ENCODE results near the gene SMIM35. TPM values are rescaled to one million over a fixed set of nuclear protein-coding genes. Genes with fewer than 3 reads are reported as not detected.

The SMIM35 gene
- total and polyA plus RNA-seq, 2 donors: 0.05 to 0.09 TPM

DNA sequence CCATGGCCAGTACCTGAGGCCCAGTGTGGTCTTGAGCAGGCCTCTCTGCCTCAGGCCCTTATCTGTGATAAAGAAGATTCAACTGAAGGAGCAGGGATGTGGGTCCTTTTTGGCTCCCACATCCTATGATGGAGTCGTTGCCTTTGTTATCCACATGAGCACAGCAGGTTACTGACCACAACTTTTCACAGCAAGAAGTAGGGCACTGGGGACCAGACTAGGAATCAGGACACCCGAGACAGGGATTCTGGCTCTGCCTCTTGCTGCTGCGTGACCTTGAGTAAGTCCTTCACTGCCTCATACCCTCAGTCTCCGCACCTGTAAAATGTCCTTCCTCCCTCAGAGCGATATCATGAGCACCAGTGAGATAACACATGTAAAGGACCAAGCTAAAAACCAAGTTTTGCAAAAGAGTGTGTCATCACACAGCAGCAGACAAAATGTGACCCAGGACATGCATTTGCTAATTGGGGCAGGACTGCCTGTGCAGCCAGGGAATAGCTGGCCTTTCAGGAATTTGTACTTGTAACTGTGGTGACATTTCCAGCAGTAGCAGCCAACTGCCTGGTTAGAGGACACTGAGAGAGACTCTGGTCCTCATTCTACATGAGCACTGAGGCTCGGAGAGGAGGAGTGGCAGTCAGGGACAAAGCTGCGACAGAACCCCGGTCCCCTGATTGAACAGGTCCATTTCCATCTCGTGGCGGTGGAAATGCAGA, 13.2 kb upstream of the SMIM35 start:
- WGBS: 92% methylated on average over 10 of the region's 10 CpGs
- H3K27ac ChIP-seq (ENCODE audit: low read depth in 1 of 2, low read length in 1 of 2): no peak overlapping the region
- no peaks in the 10 kb centered on the region for H3K27me3 ChIP-seq (ENCODE audit: control insufficient read depth in 2 of 2, insufficient read depth in 1 of 2, low read length in 1 of 2)
- H3K4me3 ChIP-seq (ENCODE audit: low read length in 2 of 2): no peak overlapping the region
- no peak for DNase-seq (ENCODE audit: low read depth in 6 of 9, low spot score in 9 of 9)
- H3K36me3 ChIP-seq (ENCODE audit: control insufficient read depth in 2 of 2, insufficient read depth in 2 of 2, low read length in 1 of 2): no peaks in the 10 kb centered on the region
- no peaks in the 10 kb centered on the region for H3K4me1 ChIP-seq (ENCODE audit: control insufficient read depth in 2 of 2, insufficient read depth in 2 of 2, low read length in 2 of 2)
- no peaks in the 10 kb centered on the region for H3K9me3 ChIP-seq (ENCODE audit: control insufficient read depth in 2 of 2, insufficient read depth in 1 of 2, low read length in 1 of 2)

DNA sequence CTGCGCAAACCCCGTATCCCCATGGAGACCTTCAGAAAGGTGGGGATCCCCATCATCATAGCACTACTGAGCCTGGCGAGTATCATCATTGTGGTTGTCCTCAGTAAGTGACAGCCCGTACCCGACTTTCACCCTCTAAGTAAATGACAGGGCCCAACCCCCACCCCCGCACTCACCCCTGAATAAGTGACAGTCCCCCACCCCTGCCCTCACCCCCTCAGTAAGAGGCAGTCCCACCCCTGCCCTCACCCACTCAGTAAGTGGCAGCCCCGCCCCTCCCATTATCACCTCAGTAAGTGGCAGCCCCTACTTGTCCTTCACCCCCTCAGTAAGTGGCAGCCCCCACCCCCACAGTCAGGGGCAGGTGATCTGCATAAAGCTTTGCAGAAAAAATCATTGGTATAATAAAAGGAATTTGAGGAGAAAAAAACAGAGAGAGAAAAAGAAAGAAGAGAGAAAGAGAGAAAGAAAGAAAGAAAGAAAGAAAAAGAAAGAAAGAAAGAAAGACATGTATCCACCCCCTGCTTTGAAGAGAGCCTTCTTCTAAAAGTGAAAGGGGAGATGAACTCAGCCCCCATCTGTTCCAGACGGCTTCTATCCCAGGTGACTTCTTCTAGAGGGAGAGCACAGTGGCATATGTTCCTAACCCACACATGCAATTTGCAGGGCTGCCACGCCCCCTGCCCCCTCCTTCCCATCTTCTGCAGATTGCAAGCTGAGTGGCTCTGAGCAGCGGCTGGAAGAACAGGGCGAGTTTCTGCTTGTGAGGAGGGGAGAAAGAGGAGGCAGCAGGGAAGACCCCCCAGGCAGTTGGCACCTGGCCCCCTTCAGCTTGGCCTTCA, 12.5 kb upstream of the SMIM35 start:
- no peak for DNase-seq (ENCODE audit: low read depth in 6 of 9, low spot score in 9 of 9)
- Histone ChIP-seq H3K36me3 (ENCODE audit: control insufficient read depth in 2 of 2, insufficient read depth in 2 of 2, low read length in 1 of 2) (no peaks in the 10 kb centered on the region), H3K27ac (ENCODE audit: low read depth in 1 of 2, low read length in 1 of 2) (no peak overlapping the region), H3K27me3 (ENCODE audit: control insufficient read depth in 2 of 2, insufficient read depth in 1 of 2, low read length in 1 of 2) (no peaks in the 10 kb centered on the region), H3K4me3 (ENCODE audit: low read length in 2 of 2) (no peak overlapping the region), H3K4me1 (ENCODE audit: control insufficient read depth in 2 of 2, insufficient read depth in 2 of 2, low read length in 2 of 2) (no peaks in the 10 kb centered on the region), H3K9me3 (ENCODE audit: control insufficient read depth in 2 of 2, insufficient read depth in 1 of 2, low read length in 1 of 2) (no peaks in the 10 kb centered on the region)
- 84% methylated on average over 11 of the region's 11 CpGs for WGBS

DNA sequence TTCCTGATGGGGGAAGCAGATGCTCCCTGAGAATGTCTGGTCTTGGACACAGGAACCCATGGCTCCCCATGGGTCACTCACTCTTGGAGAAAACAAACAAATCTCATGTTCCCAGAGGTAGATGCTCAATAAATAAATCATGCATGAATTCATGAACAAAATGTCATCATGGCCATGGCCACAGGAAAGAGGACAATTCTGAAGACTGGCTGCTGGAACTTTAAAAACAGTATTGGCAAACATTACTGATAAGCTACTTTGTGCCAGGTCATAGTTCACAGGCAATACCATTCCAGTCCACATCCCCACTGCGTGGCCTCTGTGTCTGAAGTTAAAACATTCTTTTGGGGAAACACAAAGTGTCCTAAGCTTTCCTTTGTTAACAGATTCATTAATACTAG, 9.2 kb upstream of the SMIM35 start:
- no peak overlapping the region for H3K27ac ChIP-seq (ENCODE audit: low read depth in 1 of 2, low read length in 1 of 2)
- no peaks in the 10 kb centered on the region for H3K27me3 ChIP-seq (ENCODE audit: control insufficient read depth in 2 of 2, insufficient read depth in 1 of 2, low read length in 1 of 2)
- no peaks in the 10 kb centered on the region for H3K36me3 ChIP-seq (ENCODE audit: control insufficient read depth in 2 of 2, insufficient read depth in 2 of 2, low read length in 1 of 2)
- no peak overlapping the region for H3K4me3 ChIP-seq (ENCODE audit: low read length in 2 of 2)
- H3K9me3 ChIP-seq (ENCODE audit: control insufficient read depth in 2 of 2, insufficient read depth in 1 of 2, low read length in 1 of 2): no peaks in the 10 kb centered on the region
- 99% methylated on average over 1 of the region's 1 CpG for WGBS
- H3K4me1 ChIP-seq (ENCODE audit: control insufficient read depth in 2 of 2, insufficient read depth in 2 of 2, low read length in 2 of 2): no peaks in the 10 kb centered on the region
- DNase-seq (ENCODE audit: low read depth in 6 of 9, low spot score in 9 of 9): no peak

DNA sequence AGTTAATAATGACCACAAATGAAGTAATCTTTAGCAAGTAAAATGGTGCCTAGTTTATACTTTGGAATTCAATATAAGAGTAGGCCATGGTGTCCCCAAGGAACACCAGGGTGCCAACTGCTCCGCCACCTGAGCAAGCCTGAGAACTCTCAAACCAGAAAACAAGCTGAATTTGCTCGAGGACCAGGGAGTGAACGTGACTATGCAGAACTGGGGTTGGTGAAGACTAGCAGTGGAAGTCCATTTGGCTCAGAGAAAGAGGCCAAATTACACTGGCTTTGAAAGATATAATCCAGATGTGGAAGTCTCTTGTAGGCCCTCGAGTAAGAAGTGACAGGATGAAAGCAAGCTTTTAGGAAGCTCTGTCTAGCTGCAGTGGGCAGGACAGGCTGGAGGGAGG, 8.7 kb upstream of the SMIM35 start:
- no peaks in the 10 kb centered on the region for H3K9me3 ChIP-seq (ENCODE audit: control insufficient read depth in 2 of 2, insufficient read depth in 1 of 2, low read length in 1 of 2)
- no peak overlapping the region for H3K4me3 ChIP-seq (ENCODE audit: low read length in 2 of 2)
- no peak overlapping the region for H3K27ac ChIP-seq (ENCODE audit: low read depth in 1 of 2, low read length in 1 of 2)
- WGBS: 76% methylated on average over 4 of the region's 4 CpGs
- H3K36me3 ChIP-seq (ENCODE audit: control insufficient read depth in 2 of 2, insufficient read depth in 2 of 2, low read length in 1 of 2): no peaks in the 10 kb centered on the region
- H3K4me1 ChIP-seq (ENCODE audit: control insufficient read depth in 2 of 2, insufficient read depth in 2 of 2, low read length in 2 of 2): no peaks in the 10 kb centered on the region
- DNase-seq (ENCODE audit: low read depth in 6 of 9, low spot score in 9 of 9): no peak
- no peaks in the 10 kb centered on the region for H3K27me3 ChIP-seq (ENCODE audit: control insufficient read depth in 2 of 2, insufficient read depth in 1 of 2, low read length in 1 of 2)

DNA sequence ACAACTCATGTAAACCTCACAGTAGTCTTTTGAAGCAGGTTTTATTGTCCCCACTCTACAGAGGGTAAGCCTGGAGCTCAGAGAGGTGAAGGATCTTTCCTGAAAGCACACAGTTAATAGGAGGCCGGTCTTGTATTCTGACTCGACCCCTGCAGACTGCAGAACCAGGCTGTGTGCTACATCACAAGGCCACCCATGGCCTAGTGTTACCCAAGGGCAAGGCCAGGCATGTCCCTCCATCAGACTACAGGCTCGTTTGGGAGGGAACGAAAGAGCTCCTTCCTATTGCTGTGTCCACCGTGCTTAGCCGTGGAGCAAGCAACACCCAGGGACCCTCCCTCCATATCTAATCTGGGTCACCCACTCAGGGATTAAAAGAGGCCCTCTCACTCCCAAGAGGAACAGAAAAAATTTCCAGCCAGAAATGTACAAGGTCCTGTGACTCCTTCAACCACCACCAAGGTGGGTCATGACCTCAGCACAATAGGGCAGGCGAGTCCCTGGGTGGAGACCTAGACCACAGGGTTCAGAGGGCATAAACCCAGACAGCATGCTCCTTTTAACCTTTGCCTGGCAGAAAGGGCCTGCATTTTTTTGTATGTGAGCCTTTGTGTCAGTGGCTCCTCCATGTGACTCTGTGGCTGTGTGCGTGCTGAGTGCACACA, 6.3 kb upstream of the SMIM35 start:
- no peak for DNase-seq (ENCODE audit: low read depth in 6 of 9, low spot score in 9 of 9)
- H3K27ac ChIP-seq (ENCODE audit: low read depth in 1 of 2, low read length in 1 of 2): no peak overlapping the region
- 93% methylated on average over 8 of the region's 8 CpGs for WGBS
- no peaks in the 10 kb centered on the region for H3K27me3 ChIP-seq (ENCODE audit: control insufficient read depth in 2 of 2, insufficient read depth in 1 of 2, low read length in 1 of 2)
- H3K9me3 ChIP-seq (ENCODE audit: control insufficient read depth in 2 of 2, insufficient read depth in 1 of 2, low read length in 1 of 2): no peaks in the 10 kb centered on the region
- no peaks in the 10 kb centered on the region for H3K36me3 ChIP-seq (ENCODE audit: control insufficient read depth in 2 of 2, insufficient read depth in 2 of 2, low read length in 1 of 2)
- H3K4me1 ChIP-seq (ENCODE audit: control insufficient read depth in 2 of 2, insufficient read depth in 2 of 2, low read length in 2 of 2): no peaks in the 10 kb centered on the region
- H3K4me3 ChIP-seq (ENCODE audit: low read length in 2 of 2): no peak overlapping the region

DNA sequence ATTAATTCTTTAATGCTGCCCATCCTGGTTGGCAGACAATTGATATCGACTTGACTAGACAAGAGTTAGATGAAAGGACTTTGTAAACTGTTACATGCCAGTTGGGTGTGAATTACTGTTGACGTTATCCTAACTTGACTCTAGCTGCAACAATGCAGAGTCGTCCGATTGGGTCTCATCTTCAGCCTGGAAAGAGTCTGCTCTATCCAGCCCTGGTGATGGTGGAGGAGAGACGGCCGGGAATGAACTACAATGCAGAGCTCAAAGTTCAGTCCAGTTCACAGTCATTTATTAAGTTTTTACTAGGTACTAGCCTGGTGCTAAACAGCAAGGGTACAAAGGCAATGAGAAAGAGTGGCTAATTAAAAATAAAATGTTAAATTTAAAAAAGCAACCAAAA, 4.9 kb upstream of the SMIM35 start:
- Histone ChIP-seq H3K27me3 (ENCODE audit: control insufficient read depth in 2 of 2, insufficient read depth in 1 of 2, low read length in 1 of 2) (no peaks in the 10 kb centered on the region), H3K36me3 (ENCODE audit: control insufficient read depth in 2 of 2, insufficient read depth in 2 of 2, low read length in 1 of 2) (no peaks in the 10 kb centered on the region), H3K4me3 (ENCODE audit: low read length in 2 of 2) (no peak overlapping the region), H3K4me1 (ENCODE audit: control insufficient read depth in 2 of 2, insufficient read depth in 2 of 2, low read length in 2 of 2) (no peaks in the 10 kb centered on the region), H3K27ac (ENCODE audit: low read depth in 1 of 2, low read length in 1 of 2) (no peak overlapping the region), H3K9me3 (ENCODE audit: control insufficient read depth in 2 of 2, insufficient read depth in 1 of 2, low read length in 1 of 2) (peaks cover 2 to 7% of the 10 kb centered on the region in 2 donors)
- no peak for DNase-seq (ENCODE audit: low read depth in 6 of 9, low spot score in 9 of 9)
- WGBS: 97% methylated on average over 6 of the region's 6 CpGs

DNA sequence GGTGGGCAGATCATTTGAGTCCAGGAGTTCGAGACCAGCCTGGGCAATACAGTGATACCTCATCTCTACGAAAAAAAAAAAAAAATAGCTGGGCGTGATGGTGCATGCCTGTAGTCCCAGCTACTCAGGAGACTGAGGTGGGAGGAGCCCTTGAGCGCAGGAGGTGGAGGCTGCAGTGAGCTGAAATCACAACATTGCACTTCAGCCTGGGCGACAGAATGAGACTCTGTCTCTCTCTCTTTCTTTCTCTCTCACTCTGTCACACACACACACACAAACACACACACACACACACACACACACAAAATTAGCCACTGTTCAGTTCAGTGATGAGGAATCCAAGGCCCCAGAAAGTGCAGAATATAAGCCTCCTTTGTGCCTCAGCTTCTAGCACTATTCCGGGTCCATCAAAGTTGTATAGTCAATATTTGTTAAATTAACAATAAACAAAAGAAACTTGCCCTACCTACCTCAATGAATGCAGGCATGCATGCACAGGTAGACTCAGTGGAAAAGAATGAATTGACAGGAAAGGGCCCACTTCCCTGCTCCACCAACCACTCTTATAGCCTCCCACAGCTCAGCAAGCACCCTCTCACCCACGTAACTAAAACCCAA, 3.9 kb upstream of the SMIM35 start:
- Histone ChIP-seq H3K36me3 (ENCODE audit: control insufficient read depth in 2 of 2, insufficient read depth in 2 of 2, low read length in 1 of 2) (no peaks in the 10 kb centered on the region), H3K4me1 (ENCODE audit: control insufficient read depth in 2 of 2, insufficient read depth in 2 of 2, low read length in 2 of 2) (no peaks in the 10 kb centered on the region), H3K9me3 (ENCODE audit: control insufficient read depth in 2 of 2, insufficient read depth in 1 of 2, low read length in 1 of 2) (peaks cover 2 to 11% of the 10 kb centered on the region in 2 donors), H3K27ac (ENCODE audit: low read depth in 1 of 2, low read length in 1 of 2) (no peak overlapping the region), H3K4me3 (ENCODE audit: low read length in 2 of 2) (no peak overlapping the region), H3K27me3 (ENCODE audit: control insufficient read depth in 2 of 2, insufficient read depth in 1 of 2, low read length in 1 of 2) (no peaks in the 10 kb centered on the region)
- no peak for DNase-seq (ENCODE audit: low read depth in 6 of 9, low spot score in 9 of 9)
- WGBS: 95% methylated on average over 7 of the region's 7 CpGs

DNA sequence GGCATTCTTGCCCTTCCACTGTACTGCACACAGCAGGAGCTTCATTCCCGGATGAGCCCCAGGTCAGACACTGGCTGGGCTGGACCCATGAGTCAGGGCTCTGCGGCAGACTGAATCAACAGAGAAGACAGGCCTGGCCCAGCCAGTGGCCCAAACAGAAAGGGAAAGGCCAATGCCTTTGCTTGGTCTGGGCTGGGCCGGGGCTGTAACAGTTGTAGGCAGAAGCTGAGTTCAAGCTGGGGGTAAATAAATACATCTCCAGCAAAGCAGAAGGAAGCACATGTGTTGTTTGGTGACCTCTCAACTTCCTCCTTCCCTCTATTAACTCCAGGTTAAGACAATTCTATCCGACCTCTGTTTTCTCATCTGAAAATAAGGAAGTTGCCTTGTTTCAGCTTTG, 1.8 kb upstream of the SMIM35 start:
- 52% methylated on average over 4 of the region's 4 CpGs for WGBS
- no peaks in the 10 kb centered on the region for H3K4me1 ChIP-seq (ENCODE audit: control insufficient read depth in 2 of 2, insufficient read depth in 2 of 2, low read length in 2 of 2)

DNA sequence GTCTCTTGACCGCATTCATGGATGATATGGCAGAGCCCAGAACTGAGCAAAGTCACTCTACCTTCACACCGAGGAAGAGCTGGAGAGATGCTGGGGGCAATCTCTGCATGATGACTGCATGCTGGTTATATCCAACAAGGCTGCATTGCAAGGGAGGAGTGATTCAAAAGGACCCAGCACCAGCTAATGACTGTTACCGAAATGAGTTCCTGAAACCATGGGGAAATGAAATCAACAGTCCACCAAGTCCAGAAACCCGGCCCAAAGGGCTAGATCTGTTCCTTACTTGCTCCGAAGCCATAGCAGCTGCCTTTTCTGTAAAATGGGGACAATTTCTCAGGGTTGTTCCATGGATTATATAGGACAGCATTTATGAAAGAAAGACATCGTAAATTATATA, 1.2 kb upstream of the SMIM35 start:
- no peaks in the 10 kb centered on the region for H3K4me1 ChIP-seq (ENCODE audit: control insufficient read depth in 2 of 2, insufficient read depth in 2 of 2, low read length in 2 of 2)
- H3K36me3 ChIP-seq (ENCODE audit: control insufficient read depth in 2 of 2, insufficient read depth in 2 of 2, low read length in 1 of 2): no peaks in the 10 kb centered on the region
- no peak for DNase-seq (ENCODE audit: low read depth in 6 of 9, low spot score in 9 of 9)
- no peak overlapping the region for H3K4me3 ChIP-seq (ENCODE audit: low read length in 2 of 2)
- WGBS: 94% methylated on average over 6 of the region's 6 CpGs
- no peak overlapping the region for H3K27ac ChIP-seq (ENCODE audit: low read depth in 1 of 2, low read length in 1 of 2)
- H3K27me3 ChIP-seq (ENCODE audit: control insufficient read depth in 2 of 2, insufficient read depth in 1 of 2, low read length in 1 of 2): no peaks in the 10 kb centered on the region
- H3K9me3 ChIP-seq (ENCODE audit: control insufficient read depth in 2 of 2, insufficient read depth in 1 of 2, low read length in 1 of 2): peaks cover 2 to 11% of the 10 kb centered on the region in 2 donors

More for the DNA sequence above, 1.8 kb upstream of the SMIM35 start:
- H3K36me3 ChIP-seq (ENCODE audit: control insufficient read depth in 2 of 2, insufficient read depth in 2 of 2, low read length in 1 of 2): no peaks in the 10 kb centered on the region
- no peaks in the 10 kb centered on the region for H3K27me3 ChIP-seq (ENCODE audit: control insufficient read depth in 2 of 2, insufficient read depth in 1 of 2, low read length in 1 of 2)
- no peak overlapping the region for H3K27ac ChIP-seq (ENCODE audit: low read depth in 1 of 2, low read length in 1 of 2)
- H3K4me3 ChIP-seq (ENCODE audit: low read length in 2 of 2): no peak overlapping the region
- H3K9me3 ChIP-seq (ENCODE audit: control insufficient read depth in 2 of 2, insufficient read depth in 1 of 2, low read length in 1 of 2): peaks cover 2 to 11% of the 10 kb centered on the region in 2 donors
- DNase-seq (ENCODE audit: low read depth in 6 of 9, low spot score in 9 of 9): no peak
